Peyer's patch (tissue), 4 donors: ENCODE measurements around the gene TES. TPM values are rescaled to one million over a fixed set of nuclear protein-coding genes. Genes with fewer than 3 reads are reported as not detected.

Source experiments
- DNase-seq, 3 donors: peaks; one replicate each; pipeline ENCODE4 v3.0.0-alpha.2; 2017 to 2019
- H3K27ac ChIP-seq, 4 donors: fragments of 200-600 bp; sonication (generic); one replicate each; pipeline ENCODE4 v1.5.1; 2016 to 2019
- H3K27me3 ChIP-seq, 2 donors: fragments of 200-600 bp; sonication (generic); one replicate each; pipeline ENCODE4 v1.5.1; 2019
- H3K36me3 ChIP-seq, 3 donors: fragments of 200-600 bp; sonication (generic); one replicate each; pipeline ENCODE4 v1.5.1; 2016 to 2019
- H3K4me1 ChIP-seq, 4 donors: fragments of 200-600 bp; sonication (generic); one replicate each; pipeline ENCODE4 v1.5.1; 2016 to 2019
- H3K4me3 ChIP-seq, 4 donors: fragments of 200-600 bp; sonication (generic); 1 replicate in 3 of 4; 2 replicates in 1 of 4; pipeline ENCODE4 v1.5.1; 2016 to 2019; ENCODE audit warnings: mild to moderate bottlenecking in 1 of 4
- H3K9me3 ChIP-seq, 4 donors: fragments of 200-600 bp; sonication (generic); one replicate each; pipeline ENCODE4 v1.5.1; 2016 to 2019; ENCODE audit warnings: mild to moderate bottlenecking in 1 of 4
- CTCF ChIP-seq, 6 experiments: fragments of 450-650 bp in 4 of 6; fragments of 200-600 bp in 2 of 6; sonication (generic) in 1 of 6; IDR thresholded peaks; one replicate each; pipeline ENCODE4 v1.5.1; 2017 to 2019; ENCODE audit warnings: antibody characterized with exemption in 6 of 6, mild to moderate bottlenecking in 3 of 6, moderate library complexity in 1 of 6
- POLR2A ChIP-seq, 2 donors: fragments of 450-650 bp; IDR thresholded peaks; one replicate each; pipeline ENCODE4 v1.5.1; 2017; ENCODE audit warnings: antibody characterized with exemption in 2 of 2, mild to moderate bottlenecking in 2 of 2, moderate library complexity in 2 of 2
- total RNA-seq, 4 donors: library from RNA; depleted of rRNA; stranded (reverse); fragments of >200 nt; gene quantifications; one replicate each; pipeline ENCODE4 v1.1.0, GENCODE V29; 2016

Gene TES
- total RNA-seq, 4 donors from 2014 or later: 62.7 to 97.4 (median 69.6) TPM

- H3K4me3 ChIP-seq: no peak overlapping the region
Measured at GRCh38 chr7:116193329-116194087, 16.8 kb upstream of the TES start.

GRCh38 chr7:116194115-116194514 is 16.2 kb upstream of the TES start:
- Histone ChIP-seq H3K4me1 (no peaks in the 10 kb centered on the region), H3K9me3 (no peaks in the 10 kb centered on the region), H3K36me3 (no peaks in the 10 kb centered on the region), H3K27me3 (no peaks in the 10 kb centered on the region), H3K4me3 (no peak overlapping the region), H3K27ac (no peak overlapping the region)
- no peak for DNase-seq
- TF ChIP-seq POLR2A (IDR thresholded peaks at IDR 0.05) (no peak), CTCF (IDR thresholded peaks at IDR 0.05) (no peak)

More at GRCh38 chr7:116193329-116194087, 16.8 kb upstream of the TES start:
- H3K4me1 ChIP-seq: no peaks in the 10 kb centered on the region
- no peaks in the 10 kb centered on the region for H3K27me3 ChIP-seq
- TF ChIP-seq POLR2A (IDR thresholded peaks at IDR 0.05) (no peak), CTCF (IDR thresholded peaks at IDR 0.05) (no peak)
- no peaks in the 10 kb centered on the region for H3K36me3 ChIP-seq
- no peaks in the 10 kb centered on the region for H3K9me3 ChIP-seq
- H3K27ac ChIP-seq: no peak overlapping the region
- no peak for DNase-seq

- DNase-seq: no peak
- Histone ChIP-seq H3K4me1 (no peaks in the 10 kb centered on the region), H3K27ac (no peak overlapping the region), H3K27me3 (no peaks in the 10 kb centered on the region), H3K9me3 (no peaks in the 10 kb centered on the region), H3K36me3 (no peaks in the 10 kb centered on the region), H3K4me3 (no peak overlapping the region)
- TF ChIP-seq CTCF (IDR thresholded peaks at IDR 0.05): no peak
- TF ChIP-seq POLR2A (IDR thresholded peaks at IDR 0.05): no peak
Measured at GRCh38 chr7:116195451-116195850, 14.9 kb upstream of the TES start.

- no peaks in the 10 kb centered on the region for H3K27me3 ChIP-seq
- DNase-seq: no peak
- no peaks in the 10 kb centered on the region for H3K9me3 ChIP-seq
- H3K27ac ChIP-seq: no peak overlapping the region
- no peak overlapping the region for H3K4me3 ChIP-seq
- no peaks in the 10 kb centered on the region for H3K36me3 ChIP-seq
- no peak for TF ChIP-seq CTCF (IDR thresholded peaks at IDR 0.05)
- no peak for TF ChIP-seq POLR2A (IDR thresholded peaks at IDR 0.05)
- H3K4me1 ChIP-seq: no peaks in the 10 kb centered on the region
Measured at GRCh38 chr7:116196947-116197346, 13.4 kb upstream of the TES start.

GRCh38 chr7:116197360-116197759 is 13.0 kb upstream of the TES start:
- H3K36me3 ChIP-seq: no peaks in the 10 kb centered on the region
- no peak overlapping the region for H3K27ac ChIP-seq
- H3K27me3 ChIP-seq: no peaks in the 10 kb centered on the region
- H3K9me3 ChIP-seq: no peaks in the 10 kb centered on the region
- no peak for TF ChIP-seq POLR2A (IDR thresholded peaks at IDR 0.05)
- no peak for TF ChIP-seq CTCF (IDR thresholded peaks at IDR 0.05)
- H3K4me1 ChIP-seq: no peaks in the 10 kb centered on the region
- H3K4me3 ChIP-seq: no peak overlapping the region
- DNase-seq: no peak
